ENCODE measurements around the gene DMRTA2. TPM values are rescaled to one million over a fixed set of nuclear protein-coding genes. Genes with fewer than 3 reads are reported as not detected.

DMRTA2 gene
- total RNA-seq, 1 donor = under 0.01 TPM

DNA sequence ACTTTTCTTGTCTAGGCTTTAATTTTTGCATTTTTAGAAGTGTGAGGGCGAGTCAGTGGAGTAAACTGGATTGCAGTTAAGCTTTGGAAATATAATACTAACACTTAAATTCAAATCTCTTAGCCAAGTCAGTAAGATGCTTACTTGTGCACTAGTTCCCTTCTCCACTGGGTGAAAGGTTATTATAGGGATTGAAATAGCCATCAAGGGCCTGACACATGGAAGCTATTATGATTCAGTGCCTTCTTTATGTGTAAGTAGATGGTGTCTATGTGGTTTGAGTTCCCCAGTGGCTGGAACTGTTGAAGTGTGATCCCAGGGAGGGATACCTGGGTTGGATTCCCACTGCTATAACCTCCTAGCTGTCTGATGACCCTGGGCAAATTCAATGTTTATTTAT is 24.7 kb upstream of the DMRTA2 start:
- Histone ChIP-seq H3K4me2 (ENCODE audit: insufficient read depth, low read length) (no peak overlapping the region), H3K79me2 (ENCODE audit: insufficient read depth, low read length) (no peaks in the 10 kb centered on the region), H3K4me1 (ENCODE audit: insufficient read depth, low read length) (peaks cover 7% of the 10 kb centered on the region), H3K9me3 (ENCODE audit: low read depth, low read length) (no peaks in the 10 kb centered on the region), H3K27ac (ENCODE audit: low read depth, low read length) (no peak overlapping the region), H3K27me3 (ENCODE audit: insufficient read depth, low read length) (no peaks in the 10 kb centered on the region), H2AFZ (ENCODE audit: low read length) (no peak overlapping the region), H4K20me1 (ENCODE audit: insufficient read depth, low read length) (no peaks in the 10 kb centered on the region), H3K4me3 (ENCODE audit: insufficient read depth, low read length) (no peak overlapping the region), H3K36me3 (ENCODE audit: insufficient read depth, low read length) (no peaks in the 10 kb centered on the region)
- TF ChIP-seq, protein P1, sequence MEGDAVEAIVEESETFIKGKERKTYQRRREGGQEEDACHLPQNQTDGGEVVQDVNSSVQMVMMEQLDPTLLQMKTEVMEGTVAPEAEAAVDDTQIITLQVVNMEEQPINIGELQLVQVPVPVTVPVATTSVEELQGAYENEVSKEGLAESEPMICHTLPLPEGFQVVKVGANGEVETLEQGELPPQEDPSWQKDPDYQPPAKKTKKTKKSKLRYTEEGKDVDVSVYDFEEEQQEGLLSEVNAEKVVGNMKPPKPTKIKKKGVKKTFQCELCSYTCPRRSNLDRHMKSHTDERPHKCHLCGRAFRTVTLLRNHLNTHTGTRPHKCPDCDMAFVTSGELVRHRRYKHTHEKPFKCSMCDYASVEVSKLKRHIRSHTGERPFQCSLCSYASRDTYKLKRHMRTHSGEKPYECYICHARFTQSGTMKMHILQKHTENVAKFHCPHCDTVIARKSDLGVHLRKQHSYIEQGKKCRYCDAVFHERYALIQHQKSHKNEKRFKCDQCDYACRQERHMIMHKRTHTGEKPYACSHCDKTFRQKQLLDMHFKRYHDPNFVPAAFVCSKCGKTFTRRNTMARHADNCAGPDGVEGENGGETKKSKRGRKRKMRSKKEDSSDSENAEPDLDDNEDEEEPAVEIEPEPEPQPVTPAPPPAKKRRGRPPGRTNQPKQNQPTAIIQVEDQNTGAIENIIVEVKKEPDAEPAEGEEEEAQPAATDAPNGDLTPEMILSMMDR (IDR thresholded peaks at IDR 0.05; ENCODE audit: extremely low read depth, low read depth, low read length) = no peak
- DNase-seq (ENCODE audit: insufficient read length, low spot score, missing footprints) = peak; percentile 44

DNA sequence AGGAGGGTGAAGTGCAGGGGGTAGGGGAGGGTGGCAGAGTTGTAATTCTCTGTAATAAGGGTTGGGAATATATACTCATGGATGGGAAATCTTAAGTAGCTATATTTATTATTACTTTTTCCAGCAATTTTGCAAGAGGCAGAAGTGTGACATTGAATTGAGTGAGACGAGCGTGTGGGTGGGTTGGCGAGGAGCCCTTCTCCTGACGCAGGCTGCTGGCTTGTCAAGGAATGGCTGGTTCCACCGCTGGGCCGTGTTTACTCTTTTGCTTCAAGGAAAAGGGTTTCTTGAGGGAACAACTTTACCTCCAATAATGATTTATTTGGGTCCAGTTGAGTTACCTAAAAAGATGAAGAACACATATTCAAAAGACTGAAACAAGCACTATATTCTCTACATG is 17.9 kb upstream of the DMRTA2 start:
- Histone ChIP-seq H4K20me1 (ENCODE audit: insufficient read depth, low read length) (no peaks in the 10 kb centered on the region), H3K4me2 (ENCODE audit: insufficient read depth, low read length) (no peak overlapping the region), H3K9me3 (ENCODE audit: low read depth, low read length) (no peaks in the 10 kb centered on the region), H3K27ac (ENCODE audit: low read depth, low read length) (no peak overlapping the region), H3K79me2 (ENCODE audit: insufficient read depth, low read length) (no peaks in the 10 kb centered on the region), H2AFZ (ENCODE audit: low read length) (no peak overlapping the region), H3K4me1 (ENCODE audit: insufficient read depth, low read length) (no peaks in the 10 kb centered on the region), H3K27me3 (ENCODE audit: insufficient read depth, low read length) (no peaks in the 10 kb centered on the region), H3K36me3 (ENCODE audit: insufficient read depth, low read length) (peaks cover 5% of the 10 kb centered on the region), H3K4me3 (ENCODE audit: insufficient read depth, low read length) (no peak overlapping the region)
- TF ChIP-seq, protein P1 (IDR thresholded peaks at IDR 0.05; ENCODE audit: extremely low read depth, low read depth, low read length) = no peak
- DNase-seq (ENCODE audit: insufficient read length, low spot score, missing footprints) = no peak

DNA sequence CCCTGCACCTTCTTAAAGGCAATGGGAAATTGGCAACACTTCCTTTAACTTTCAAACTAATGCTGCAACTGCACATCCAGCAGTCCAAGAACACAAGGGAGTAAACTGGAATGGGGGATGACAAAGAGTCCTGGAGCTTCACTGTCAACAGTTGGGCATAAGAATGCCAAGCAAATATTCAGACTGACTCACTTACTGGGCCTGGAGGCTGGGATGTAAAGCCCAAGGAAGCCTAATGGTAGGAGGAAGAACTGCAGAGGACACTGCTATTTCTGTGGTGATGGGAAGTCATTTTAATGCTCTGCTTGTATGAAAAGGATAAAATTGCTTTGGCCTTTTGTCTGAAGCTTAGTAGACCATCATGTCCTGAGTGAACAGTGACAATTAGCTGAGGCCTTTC is 15.7 kb upstream of the DMRTA2 start:
- no peaks in the 10 kb centered on the region for H3K79me2 ChIP-seq (ENCODE audit: insufficient read depth, low read length)
- TF ChIP-seq, protein P1 (IDR thresholded peaks at IDR 0.05; ENCODE audit: extremely low read depth, low read depth, low read length) = peak; percentile 19
- no peak overlapping the region for H3K4me2 ChIP-seq (ENCODE audit: insufficient read depth, low read length)
- no peak overlapping the region for H2AFZ ChIP-seq (ENCODE audit: low read length)
- peaks cover 5% of the 10 kb centered on the region for H3K36me3 ChIP-seq (ENCODE audit: insufficient read depth, low read length)
- H3K4me1 ChIP-seq (ENCODE audit: insufficient read depth, low read length) = no peaks in the 10 kb centered on the region
- no peak for DNase-seq (ENCODE audit: insufficient read length, low spot score, missing footprints)
- no peak overlapping the region for H3K27ac ChIP-seq (ENCODE audit: low read depth, low read length)
- no peaks in the 10 kb centered on the region for H4K20me1 ChIP-seq (ENCODE audit: insufficient read depth, low read length)
- no peak overlapping the region for H3K4me3 ChIP-seq (ENCODE audit: insufficient read depth, low read length)
- no peaks in the 10 kb centered on the region for H3K9me3 ChIP-seq (ENCODE audit: low read depth, low read length)
- no peaks in the 10 kb centered on the region for H3K27me3 ChIP-seq (ENCODE audit: insufficient read depth, low read length)

DNA sequence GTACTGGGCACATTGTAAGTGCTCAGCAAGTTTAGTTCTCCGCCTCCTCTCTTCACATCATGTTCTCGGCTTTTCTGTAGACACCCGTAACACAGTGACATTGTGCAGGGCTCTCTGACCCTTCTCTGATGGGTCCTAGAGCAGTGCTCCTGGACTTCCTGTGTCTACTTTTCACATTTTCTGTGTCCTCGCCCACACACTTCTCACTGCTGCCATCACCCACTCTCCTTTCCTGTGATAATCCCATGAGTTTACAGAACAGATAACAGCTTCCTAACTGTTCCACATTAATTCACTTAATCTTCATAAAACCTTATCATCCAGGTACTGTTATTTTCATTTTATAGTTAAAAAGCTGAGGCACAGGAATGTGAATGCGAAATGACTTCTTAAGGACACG is 13.2 kb upstream of the DMRTA2 start:
- no peak overlapping the region for H3K27ac ChIP-seq (ENCODE audit: low read depth, low read length)
- no peaks in the 10 kb centered on the region for H3K79me2 ChIP-seq (ENCODE audit: insufficient read depth, low read length)
- peaks cover 5% of the 10 kb centered on the region for H3K36me3 ChIP-seq (ENCODE audit: insufficient read depth, low read length)
- H3K4me1 ChIP-seq (ENCODE audit: insufficient read depth, low read length) = no peaks in the 10 kb centered on the region
- H2AFZ ChIP-seq (ENCODE audit: low read length) = no peak overlapping the region
- no peak for DNase-seq (ENCODE audit: insufficient read length, low spot score, missing footprints)
- H3K4me2 ChIP-seq (ENCODE audit: insufficient read depth, low read length) = no peak overlapping the region
- H4K20me1 ChIP-seq (ENCODE audit: insufficient read depth, low read length) = no peaks in the 10 kb centered on the region
- H3K4me3 ChIP-seq (ENCODE audit: insufficient read depth, low read length) = no peak overlapping the region
- peaks cover 17% of the 10 kb centered on the region for H3K27me3 ChIP-seq (ENCODE audit: insufficient read depth, low read length)
- TF ChIP-seq, protein P1 (IDR thresholded peaks at IDR 0.05; ENCODE audit: extremely low read depth, low read depth, low read length) = no peak
- H3K9me3 ChIP-seq (ENCODE audit: low read depth, low read length) = no peaks in the 10 kb centered on the region

Measured in osteoblast (primary cell).